HepG2 (cell line): ENCODE data around the gene NBEAL2.

Source experiments
- CEBPB ChIP-seq: IDR thresholded peaks from 2 replicates; pipeline ENCODE4 v1.6.1; 2011; ENCODE audit warnings: low read depth, low read length, improper control_type of control experiment, borderline replicate concordance
- EZH2 ChIP-seq: conservative IDR thresholded peaks from 2 replicates; pipeline ENCODE4 v1.6.1; 2012; ENCODE audit warnings: mild to moderate bottlenecking, low read depth, low read length, moderate library complexity
- FOXP1 ChIP-seq, 2 experiments: fragments of 450-650 bp in 1 of 2; IDR thresholded peaks; 2 replicates each; pipeline ENCODE4 v1.6.1; 2017 to 2018; ENCODE audit warnings: antibody characterized with exemption in 1 of 2
- POLR2AphosphoS5 ChIP-seq: IDR thresholded peaks from 2 replicates; pipeline ENCODE4 v1.6.1; 2012; ENCODE audit warnings: low read depth, low read length
- ZFP37 ChIP-seq: sonication (generic); formaldehyde crosslinking; IDR thresholded peaks from 2 replicates; pipeline ENCODE4 v1.4.0; 2020; ENCODE audit warnings: missing genetic modification reagents, borderline replicate concordance
- ZFX ChIP-seq: sonication (generic); formaldehyde crosslinking; IDR thresholded peaks from 2 replicates; pipeline ENCODE4 v1.4.0; 2020; ENCODE audit warnings: mild to moderate bottlenecking, low read depth, missing genetic modification reagents, moderate library complexity
- ZMYM2 ChIP-seq: sonication (generic); formaldehyde crosslinking; IDR thresholded peaks from 2 replicates; pipeline ENCODE4 v1.8.0; 2022; ENCODE audit warnings: mild to moderate bottlenecking, missing genetic modification reagents
- TF ChIP-seq, protein P1 (sequence below): sonication (generic); formaldehyde crosslinking; IDR thresholded peaks from 2 replicates; pipeline ENCODE4 v1.4.0; 2020; ENCODE audit warnings: mild to moderate bottlenecking, missing genetic modification reagents
- TF ChIP-seq, protein P2 (sequence below): sonication (generic); formaldehyde crosslinking; IDR thresholded peaks from 2 replicates; pipeline ENCODE4 v1.5.0; 2020; ENCODE audit warnings: mild to moderate bottlenecking, missing genetic modification reagents, moderate library complexity
- TF ChIP-seq, protein P3 (sequence below), 2 experiments: IDR thresholded peaks; 2 replicates each; pipeline ENCODE4 v1.6.1; 2011 to 2012; ENCODE audit warnings: low read length in 2 of 2, borderline replicate concordance in 1 of 2, low read depth in 1 of 2, mild to moderate bottlenecking in 1 of 2, moderate library complexity in 1 of 2

GRCh38 chr3:46942076-46942475 lies 37.4 kb upstream of the NBEAL2 start:
- TF ChIP-seq ZFP37 (CRISPR knock-in tag): no peak
- TF ChIP-seq, protein P1, sequence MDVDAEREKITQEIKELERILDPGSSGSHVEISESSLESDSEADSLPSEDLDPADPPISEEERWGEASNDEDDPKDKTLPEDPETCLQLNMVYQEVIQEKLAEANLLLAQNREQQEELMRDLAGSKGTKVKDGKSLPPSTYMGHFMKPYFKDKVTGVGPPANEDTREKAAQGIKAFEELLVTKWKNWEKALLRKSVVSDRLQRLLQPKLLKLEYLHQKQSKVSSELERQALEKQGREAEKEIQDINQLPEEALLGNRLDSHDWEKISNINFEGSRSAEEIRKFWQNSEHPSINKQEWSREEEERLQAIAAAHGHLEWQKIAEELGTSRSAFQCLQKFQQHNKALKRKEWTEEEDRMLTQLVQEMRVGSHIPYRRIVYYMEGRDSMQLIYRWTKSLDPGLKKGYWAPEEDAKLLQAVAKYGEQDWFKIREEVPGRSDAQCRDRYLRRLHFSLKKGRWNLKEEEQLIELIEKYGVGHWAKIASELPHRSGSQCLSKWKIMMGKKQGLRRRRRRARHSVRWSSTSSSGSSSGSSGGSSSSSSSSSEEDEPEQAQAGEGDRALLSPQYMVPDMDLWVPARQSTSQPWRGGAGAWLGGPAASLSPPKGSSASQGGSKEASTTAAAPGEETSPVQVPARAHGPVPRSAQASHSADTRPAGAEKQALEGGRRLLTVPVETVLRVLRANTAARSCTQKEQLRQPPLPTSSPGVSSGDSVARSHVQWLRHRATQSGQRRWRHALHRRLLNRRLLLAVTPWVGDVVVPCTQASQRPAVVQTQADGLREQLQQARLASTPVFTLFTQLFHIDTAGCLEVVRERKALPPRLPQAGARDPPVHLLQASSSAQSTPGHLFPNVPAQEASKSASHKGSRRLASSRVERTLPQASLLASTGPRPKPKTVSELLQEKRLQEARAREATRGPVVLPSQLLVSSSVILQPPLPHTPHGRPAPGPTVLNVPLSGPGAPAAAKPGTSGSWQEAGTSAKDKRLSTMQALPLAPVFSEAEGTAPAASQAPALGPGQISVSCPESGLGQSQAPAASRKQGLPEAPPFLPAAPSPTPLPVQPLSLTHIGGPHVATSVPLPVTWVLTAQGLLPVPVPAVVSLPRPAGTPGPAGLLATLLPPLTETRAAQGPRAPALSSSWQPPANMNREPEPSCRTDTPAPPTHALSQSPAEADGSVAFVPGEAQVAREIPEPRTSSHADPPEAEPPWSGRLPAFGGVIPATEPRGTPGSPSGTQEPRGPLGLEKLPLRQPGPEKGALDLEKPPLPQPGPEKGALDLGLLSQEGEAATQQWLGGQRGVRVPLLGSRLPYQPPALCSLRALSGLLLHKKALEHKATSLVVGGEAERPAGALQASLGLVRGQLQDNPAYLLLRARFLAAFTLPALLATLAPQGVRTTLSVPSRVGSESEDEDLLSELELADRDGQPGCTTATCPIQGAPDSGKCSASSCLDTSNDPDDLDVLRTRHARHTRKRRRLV (CRISPR knock-in tag): no peak
- TF ChIP-seq ZFX: no peak
- TF ChIP-seq CEBPB: no peak
- TF ChIP-seq FOXP1 (IDR thresholded peaks at IDR 0.05): no peak
- no peak for TF ChIP-seq FOXP1 (CRISPR knock-in tag; IDR thresholded peaks at IDR 0.05)
- TF ChIP-seq, protein P2, sequence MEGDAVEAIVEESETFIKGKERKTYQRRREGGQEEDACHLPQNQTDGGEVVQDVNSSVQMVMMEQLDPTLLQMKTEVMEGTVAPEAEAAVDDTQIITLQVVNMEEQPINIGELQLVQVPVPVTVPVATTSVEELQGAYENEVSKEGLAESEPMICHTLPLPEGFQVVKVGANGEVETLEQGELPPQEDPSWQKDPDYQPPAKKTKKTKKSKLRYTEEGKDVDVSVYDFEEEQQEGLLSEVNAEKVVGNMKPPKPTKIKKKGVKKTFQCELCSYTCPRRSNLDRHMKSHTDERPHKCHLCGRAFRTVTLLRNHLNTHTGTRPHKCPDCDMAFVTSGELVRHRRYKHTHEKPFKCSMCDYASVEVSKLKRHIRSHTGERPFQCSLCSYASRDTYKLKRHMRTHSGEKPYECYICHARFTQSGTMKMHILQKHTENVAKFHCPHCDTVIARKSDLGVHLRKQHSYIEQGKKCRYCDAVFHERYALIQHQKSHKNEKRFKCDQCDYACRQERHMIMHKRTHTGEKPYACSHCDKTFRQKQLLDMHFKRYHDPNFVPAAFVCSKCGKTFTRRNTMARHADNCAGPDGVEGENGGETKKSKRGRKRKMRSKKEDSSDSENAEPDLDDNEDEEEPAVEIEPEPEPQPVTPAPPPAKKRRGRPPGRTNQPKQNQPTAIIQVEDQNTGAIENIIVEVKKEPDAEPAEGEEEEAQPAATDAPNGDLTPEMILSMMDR (CRISPR knock-in tag): no peak
- no peak for TF ChIP-seq POLR2AphosphoS5
- TF ChIP-seq, protein P3, sequence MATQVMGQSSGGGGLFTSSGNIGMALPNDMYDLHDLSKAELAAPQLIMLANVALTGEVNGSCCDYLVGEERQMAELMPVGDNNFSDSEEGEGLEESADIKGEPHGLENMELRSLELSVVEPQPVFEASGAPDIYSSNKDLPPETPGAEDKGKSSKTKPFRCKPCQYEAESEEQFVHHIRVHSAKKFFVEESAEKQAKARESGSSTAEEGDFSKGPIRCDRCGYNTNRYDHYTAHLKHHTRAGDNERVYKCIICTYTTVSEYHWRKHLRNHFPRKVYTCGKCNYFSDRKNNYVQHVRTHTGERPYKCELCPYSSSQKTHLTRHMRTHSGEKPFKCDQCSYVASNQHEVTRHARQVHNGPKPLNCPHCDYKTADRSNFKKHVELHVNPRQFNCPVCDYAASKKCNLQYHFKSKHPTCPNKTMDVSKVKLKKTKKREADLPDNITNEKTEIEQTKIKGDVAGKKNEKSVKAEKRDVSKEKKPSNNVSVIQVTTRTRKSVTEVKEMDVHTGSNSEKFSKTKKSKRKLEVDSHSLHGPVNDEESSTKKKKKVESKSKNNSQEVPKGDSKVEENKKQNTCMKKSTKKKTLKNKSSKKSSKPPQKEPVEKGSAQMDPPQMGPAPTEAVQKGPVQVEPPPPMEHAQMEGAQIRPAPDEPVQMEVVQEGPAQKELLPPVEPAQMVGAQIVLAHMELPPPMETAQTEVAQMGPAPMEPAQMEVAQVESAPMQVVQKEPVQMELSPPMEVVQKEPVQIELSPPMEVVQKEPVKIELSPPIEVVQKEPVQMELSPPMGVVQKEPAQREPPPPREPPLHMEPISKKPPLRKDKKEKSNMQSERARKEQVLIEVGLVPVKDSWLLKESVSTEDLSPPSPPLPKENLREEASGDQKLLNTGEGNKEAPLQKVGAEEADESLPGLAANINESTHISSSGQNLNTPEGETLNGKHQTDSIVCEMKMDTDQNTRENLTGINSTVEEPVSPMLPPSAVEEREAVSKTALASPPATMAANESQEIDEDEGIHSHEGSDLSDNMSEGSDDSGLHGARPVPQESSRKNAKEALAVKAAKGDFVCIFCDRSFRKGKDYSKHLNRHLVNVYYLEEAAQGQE (IDR thresholded peaks at IDR 0.05; ENCODE audit: borderline replicate concordance in 1 of 2, low read depth in 1 of 2, low read length in 2 of 2): no peak
- no peak for TF ChIP-seq ZMYM2 (CRISPR knock-in tag)
- TF ChIP-seq EZH2: no peak
